CD4-positive, alpha-beta T cell treated with Interleukin-21 for 1 hour (primary cell): ENCODE data around the gene EHBP1.
"Not testable (repeated sequence)": the region's sequence is repeated elsewhere in the genome, so short reads cannot be mapped to it uniquely, and the experiment has no call there.

ENCODE experiments used
- DNase-seq: peaks from one replicate; pipeline ENCODE4 v3.0.0-alpha.2; 2020

EHBP1 gene

GRCh38 chr2:62736899-62737559 lies 31.5 kb downstream of the EHBP1 start:
- no peak for DNase-seq

- DNase-seq: no peak
Measured at GRCh38 chr2:62738981-62739936, 33.7 kb downstream of the EHBP1 start.

- no peak for DNase-seq
Measured at GRCh38 chr2:62740221-62740620, 34.7 kb downstream of the EHBP1 start.

GRCh38 chr2:62741127-62741526 lies 35.6 kb downstream of the EHBP1 start:
- no peak for DNase-seq

- no peak for DNase-seq
Measured at GRCh38 chr2:62741954-62742722, 36.6 kb downstream of the EHBP1 start.

- DNase-seq: no peak
Measured at GRCh38 chr2:62743506-62743905, 38.0 kb downstream of the EHBP1 start.

GRCh38 chr2:62744603-62745002 lies 39.1 kb downstream of the EHBP1 start:
- DNase-seq: no peak

GRCh38 chr2:62745891-62746481 lies 40.5 kb downstream of the EHBP1 start:
- no peak for DNase-seq

- no peak for DNase-seq
Measured at GRCh38 chr2:62747169-62747568, 41.7 kb downstream of the EHBP1 start.

GRCh38 chr2:62747876-62748275 lies 42.4 kb downstream of the EHBP1 start:
- DNase-seq: no peak

GRCh38 chr2:62749111-62749510 lies 43.6 kb downstream of the EHBP1 start:
- not testable (repeated sequence) for DNase-seq

GRCh38 chr2:62757029-62757428 lies 51.5 kb downstream of the EHBP1 start:
- DNase-seq: no peak

- no peak for DNase-seq
Measured at GRCh38 chr2:62760026-62760425, 54.5 kb downstream of the EHBP1 start.

- no peak for DNase-seq
Measured at GRCh38 chr2:62760555-62760954, 55.0 kb downstream of the EHBP1 start.

- no peak for DNase-seq
Measured at GRCh38 chr2:62765619-62766376, 60.3 kb downstream of the EHBP1 start.

- no peak for DNase-seq
Measured at GRCh38 chr2:62768615-62769014, 63.1 kb downstream of the EHBP1 start.

GRCh38 chr2:62770629-62771028 lies 65.1 kb downstream of the EHBP1 start:
- DNase-seq: no peak

- DNase-seq: peak; percentile 47
Measured at GRCh38 chr2:62774555-62775366, 69.2 kb downstream of the EHBP1 start.

GRCh38 chr2:62775367-62775668 lies 69.8 kb downstream of the EHBP1 start:
- DNase-seq: no peak

GRCh38 chr2:62783679-62784078 lies 78.2 kb downstream of the EHBP1 start:
- DNase-seq: no peak

GRCh38 chr2:62784341-62784740 lies 78.8 kb downstream of the EHBP1 start:
- DNase-seq: no peak

- DNase-seq: no peak
Measured at GRCh38 chr2:62785216-62785615, 79.7 kb downstream of the EHBP1 start.
